ENCODE data around the gene TNFAIP3.
"Not testable (repeated sequence)": the region's sequence is repeated elsewhere in the genome, so short reads cannot be mapped to it uniquely, and the experiment has no call there.

The TNFAIP3 gene

DNA sequence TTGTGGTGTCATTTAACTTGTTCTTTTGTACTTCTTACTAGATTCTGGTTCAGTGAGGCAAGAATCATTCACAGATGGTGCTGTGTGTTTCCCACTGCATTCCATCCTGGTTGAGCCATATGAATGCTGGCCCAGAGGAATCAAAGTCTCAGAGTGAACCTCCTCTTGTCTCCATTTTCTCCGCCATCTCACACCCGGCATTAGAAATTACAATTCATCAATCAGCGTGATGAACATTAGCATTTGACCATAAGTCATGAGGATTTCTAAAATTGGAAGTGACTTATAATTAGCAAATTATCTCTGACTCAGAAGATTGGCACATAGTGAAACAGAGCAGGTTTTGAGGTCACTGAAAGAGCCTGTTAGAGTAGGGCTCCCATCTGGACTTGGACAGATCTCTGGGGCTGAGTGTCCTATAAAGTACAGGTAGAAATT is 25.2 kb downstream of the TNFAIP3 start:
- Histone ChIP-seq H3K36me3 (replicated peaks) (no peaks in the 10 kb centered on the region), H3K27ac (no peak overlapping the region), H3K4me3 (ENCODE audit: low read depth, low read length) (no peak overlapping the region), H3K27me3 (replicated peaks) (no peaks in the 10 kb centered on the region)
- TF ChIP-seq, protein P1, sequence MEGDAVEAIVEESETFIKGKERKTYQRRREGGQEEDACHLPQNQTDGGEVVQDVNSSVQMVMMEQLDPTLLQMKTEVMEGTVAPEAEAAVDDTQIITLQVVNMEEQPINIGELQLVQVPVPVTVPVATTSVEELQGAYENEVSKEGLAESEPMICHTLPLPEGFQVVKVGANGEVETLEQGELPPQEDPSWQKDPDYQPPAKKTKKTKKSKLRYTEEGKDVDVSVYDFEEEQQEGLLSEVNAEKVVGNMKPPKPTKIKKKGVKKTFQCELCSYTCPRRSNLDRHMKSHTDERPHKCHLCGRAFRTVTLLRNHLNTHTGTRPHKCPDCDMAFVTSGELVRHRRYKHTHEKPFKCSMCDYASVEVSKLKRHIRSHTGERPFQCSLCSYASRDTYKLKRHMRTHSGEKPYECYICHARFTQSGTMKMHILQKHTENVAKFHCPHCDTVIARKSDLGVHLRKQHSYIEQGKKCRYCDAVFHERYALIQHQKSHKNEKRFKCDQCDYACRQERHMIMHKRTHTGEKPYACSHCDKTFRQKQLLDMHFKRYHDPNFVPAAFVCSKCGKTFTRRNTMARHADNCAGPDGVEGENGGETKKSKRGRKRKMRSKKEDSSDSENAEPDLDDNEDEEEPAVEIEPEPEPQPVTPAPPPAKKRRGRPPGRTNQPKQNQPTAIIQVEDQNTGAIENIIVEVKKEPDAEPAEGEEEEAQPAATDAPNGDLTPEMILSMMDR (IDR thresholded peaks at IDR 0.05; ENCODE audit: low read depth, low read length, missing control alignments) = no peak
- in situ Hi-C loops (cut with HindIII; ENCODE audit: low pct_ligation_motif_present, low sequenced_read_pairs) = no loop called here
- DNase-seq = no peak

DNA sequence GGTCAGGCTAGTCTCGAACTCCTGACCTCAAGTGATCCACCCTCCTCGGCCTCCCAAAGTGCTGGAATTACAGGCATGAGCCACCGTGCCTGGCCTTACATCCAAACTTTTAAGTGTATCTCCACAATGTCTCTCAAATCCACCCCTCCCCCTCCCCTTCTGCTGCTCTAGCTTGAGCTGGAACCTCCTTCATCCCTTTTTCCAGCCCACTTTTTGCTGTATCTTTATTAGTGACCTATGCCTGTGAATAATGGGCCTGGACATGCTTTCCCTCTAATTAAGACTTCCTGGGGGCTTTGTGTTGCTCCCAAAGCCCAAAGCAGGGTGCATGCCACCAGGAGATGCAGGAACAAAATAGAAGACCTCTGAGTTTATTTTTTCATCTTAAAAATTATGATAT is 26.1 kb downstream of the TNFAIP3 start:
- DNase-seq = no peak
- no peak overlapping the region for H3K27ac ChIP-seq
- in situ Hi-C loops (cut with HindIII; ENCODE audit: low pct_ligation_motif_present, low sequenced_read_pairs) = no loop called here
- TF ChIP-seq, protein P1 (IDR thresholded peaks at IDR 0.05; ENCODE audit: low read depth, low read length, missing control alignments) = no peak
- H3K36me3 ChIP-seq (replicated peaks) = no peaks in the 10 kb centered on the region
- H3K27me3 ChIP-seq (replicated peaks) = no peaks in the 10 kb centered on the region
- H3K4me3 ChIP-seq (ENCODE audit: low read depth, low read length) = no peak overlapping the region

DNA sequence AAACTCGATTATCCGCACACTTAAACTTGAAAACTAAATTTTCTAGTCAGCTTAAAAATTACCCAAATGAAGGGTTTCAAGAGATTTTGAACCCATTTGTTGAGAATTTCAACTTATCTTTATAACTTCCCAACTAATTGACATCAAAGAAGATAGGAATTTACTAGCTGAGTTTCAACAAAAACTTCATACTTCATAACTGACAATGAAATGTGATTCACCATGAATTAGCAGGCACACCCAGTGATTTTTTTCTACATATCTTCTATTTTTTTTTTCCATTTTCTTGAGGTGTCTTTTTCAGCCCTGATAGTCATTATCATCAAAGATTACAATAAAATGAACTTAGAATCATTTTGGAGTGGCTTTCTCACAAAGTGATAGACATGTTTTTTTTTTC is 26.7 kb downstream of the TNFAIP3 start:
- TF ChIP-seq, protein P1 (IDR thresholded peaks at IDR 0.05; ENCODE audit: low read depth, low read length, missing control alignments) = no peak
- in situ Hi-C loops (cut with HindIII; ENCODE audit: low pct_ligation_motif_present, low sequenced_read_pairs) = no loop called here
- Histone ChIP-seq H3K27ac (no peak overlapping the region), H3K4me3 (ENCODE audit: low read depth, low read length) (no peak overlapping the region), H3K27me3 (replicated peaks) (no peaks in the 10 kb centered on the region), H3K36me3 (replicated peaks) (no peaks in the 10 kb centered on the region)
- no peak for DNase-seq

DNA sequence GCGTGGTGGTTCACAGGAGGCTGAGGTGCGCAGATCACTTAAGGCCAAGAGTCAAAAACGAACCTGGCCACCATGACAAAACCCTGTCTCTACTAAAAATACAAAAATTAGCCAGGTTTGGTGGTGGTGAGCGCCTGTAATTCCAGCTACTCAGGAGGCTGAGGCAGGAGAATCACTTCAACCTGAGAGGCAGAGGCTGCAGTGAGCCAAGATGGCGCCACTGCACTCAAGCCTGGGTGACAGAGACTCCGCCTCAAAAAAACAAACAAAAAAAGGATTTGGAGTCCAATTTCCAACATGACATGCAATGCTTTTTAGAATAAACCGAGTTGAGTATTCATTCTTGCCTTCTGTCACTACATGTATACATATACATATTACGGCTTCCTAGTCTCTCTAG is 27.3 kb downstream of the TNFAIP3 start:
- H3K36me3 ChIP-seq (replicated peaks); in situ Hi-C loops (cut with HindIII; ENCODE audit: low pct_ligation_motif_present, low sequenced_read_pairs); H3K4me3 ChIP-seq (ENCODE audit: low read depth, low read length); H3K27me3 ChIP-seq (replicated peaks); DNase-seq; H3K27ac ChIP-seq: not testable (repeated sequence)

DNA sequence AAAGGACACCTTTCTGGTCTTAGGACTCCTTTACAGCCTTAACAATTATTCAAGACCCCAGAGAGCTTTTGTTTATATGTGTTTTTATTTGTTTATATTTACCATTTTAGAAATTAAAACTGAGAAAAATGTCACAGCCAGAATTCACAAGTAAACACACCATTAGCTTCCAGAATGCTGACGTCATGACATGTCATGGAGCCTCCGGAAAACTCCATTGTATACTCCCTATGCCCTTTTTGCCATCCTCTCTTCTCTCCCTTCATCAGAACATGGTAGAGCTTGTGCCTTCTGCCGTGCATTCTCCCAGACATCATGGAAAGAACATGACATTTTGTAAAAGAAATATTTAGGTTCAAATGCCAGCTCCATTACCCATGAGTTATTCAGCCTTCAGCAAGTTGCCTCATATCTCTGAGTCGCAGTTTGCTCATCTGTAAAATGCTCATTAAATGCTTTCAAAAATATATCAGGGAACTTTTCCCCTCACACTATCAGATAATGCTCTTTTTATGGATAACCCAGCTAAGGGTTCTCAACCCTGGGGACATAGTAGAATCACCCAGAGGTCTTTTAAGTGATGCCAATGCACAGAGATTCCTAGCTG is 27.8 kb downstream of the TNFAIP3 start:
- Histone ChIP-seq H3K27me3 (replicated peaks) (no peaks in the 10 kb centered on the region), H3K27ac (no peak overlapping the region), H3K4me3 (ENCODE audit: low read depth, low read length) (no peak overlapping the region), H3K36me3 (replicated peaks) (no peaks in the 10 kb centered on the region)
- TF ChIP-seq, protein P1 (IDR thresholded peaks at IDR 0.05; ENCODE audit: low read depth, low read length, missing control alignments) = no peak
- DNase-seq = no peak
- in situ Hi-C loops (cut with HindIII; ENCODE audit: low pct_ligation_motif_present, low sequenced_read_pairs) = no loop called here

DNA sequence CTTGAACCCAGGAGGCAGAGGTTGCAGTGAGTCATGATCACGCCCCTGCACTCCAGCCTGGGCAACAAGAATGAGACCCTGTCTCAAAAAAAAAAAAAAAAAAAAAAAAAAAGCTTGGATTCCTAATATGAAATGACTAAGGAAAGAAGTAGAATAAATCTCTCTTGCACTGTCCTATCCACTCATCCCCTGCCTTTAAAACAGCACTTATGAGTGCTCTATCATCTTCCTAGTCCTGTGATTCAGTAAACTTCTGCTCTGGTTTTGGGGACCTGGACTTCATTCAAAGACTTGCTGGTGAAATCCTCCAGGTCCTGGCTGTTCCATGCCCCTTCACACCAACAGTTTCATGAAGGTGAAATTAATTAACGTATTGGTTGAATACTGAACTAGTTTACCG is 29.6 kb downstream of the TNFAIP3 start:
- Histone ChIP-seq H3K36me3 (replicated peaks) (no peaks in the 10 kb centered on the region), H3K4me3 (ENCODE audit: low read depth, low read length) (no peak overlapping the region), H3K27me3 (replicated peaks) (no peaks in the 10 kb centered on the region), H3K27ac (no peak overlapping the region)
- TF ChIP-seq, protein P1 (IDR thresholded peaks at IDR 0.05; ENCODE audit: low read depth, low read length, missing control alignments) = no peak
- in situ Hi-C loops (cut with HindIII; ENCODE audit: low pct_ligation_motif_present, low sequenced_read_pairs) = no loop called here
- DNase-seq = no peak

Data from brain microvascular endothelial cell (primary cell).